ENCODE results near the gene AIF1.

Gene AIF1

GRCh38 chr6:31659649-31660380 is 44.8 kb downstream of the AIF1 start:
- peak overlapping the region; percentile 81 for H2AFZ ChIP-seq
- peaks cover 15% of the 10 kb centered on the region for H3K4me1 ChIP-seq
- H3K4me2 ChIP-seq (ENCODE audit: low read length): peak overlapping the region; percentile 82
- TF ChIP-seq CTCF (IDR thresholded peaks at IDR 0.05): no peak
- no peaks in the 10 kb centered on the region for H3K9me3 ChIP-seq (ENCODE audit: control insufficient read depth, low read length)
- peak overlapping the region; percentile 87 for H3K4me3 ChIP-seq (ENCODE audit: low read depth, low read length)
- H3K27me3 ChIP-seq (ENCODE audit: control insufficient read depth, insufficient read depth, low read length): no peaks in the 10 kb centered on the region
- no peaks in the 10 kb centered on the region for H3K36me3 ChIP-seq (ENCODE audit: control insufficient read depth, insufficient read depth, low read length)
- peak overlapping the region; percentile 91 for H3K9ac ChIP-seq
- H3K27ac ChIP-seq: peak overlapping the region; percentile 91
- peaks cover 32% of the 10 kb centered on the region for H3K79me2 ChIP-seq

GRCh38 chr6:31660381-31661261 is 45.6 kb downstream of the AIF1 start, which contains the start of gene C6orf47:
Gene C6orf47 (minus strand): TSS chr6:31660778. CDS start chr6:31659947, 831 bp downstream.
- no peaks in the 10 kb centered on the region for H3K27me3 ChIP-seq (ENCODE audit: control insufficient read depth, insufficient read depth, low read length)
- H3K27ac ChIP-seq: peak within 1 kb of the TSS; percentile 91
- no peaks in the 10 kb centered on the region for H3K9me3 ChIP-seq (ENCODE audit: control insufficient read depth, low read length)
- peaks cover 32% of the 10 kb centered on the region for H3K79me2 ChIP-seq
- peak within 1 kb of the TSS; percentile 81 for H2AFZ ChIP-seq
- H3K9ac ChIP-seq: peak within 1 kb of the TSS; percentile 91
- peaks cover 15% of the 10 kb centered on the region for H3K4me1 ChIP-seq
- H3K4me2 ChIP-seq (ENCODE audit: low read length): peak within 1 kb of the TSS; percentile 82
- TF ChIP-seq CTCF (IDR thresholded peaks at IDR 0.05): peak; percentile 2
- H3K4me3 ChIP-seq (ENCODE audit: low read depth, low read length): peak within 1 kb of the TSS; percentile 87
- no peaks in the 10 kb centered on the region for H3K36me3 ChIP-seq (ENCODE audit: control insufficient read depth, insufficient read depth, low read length)

GRCh38 chr6:31661262-31662123 is 46.5 kb downstream of the AIF1 start:
- Histone ChIP-seq H3K27ac (peak overlapping the region; percentile 91), H3K4me1 (peaks cover 15% of the 10 kb centered on the region), H3K36me3 (ENCODE audit: control insufficient read depth, insufficient read depth, low read length) (no peaks in the 10 kb centered on the region), H3K27me3 (ENCODE audit: control insufficient read depth, insufficient read depth, low read length) (no peaks in the 10 kb centered on the region), H3K4me3 (ENCODE audit: low read depth, low read length) (peak overlapping the region; percentile 87), H3K9me3 (ENCODE audit: control insufficient read depth, low read length) (no peaks in the 10 kb centered on the region), H3K79me2 (peaks cover 38% of the 10 kb centered on the region), H3K4me2 (ENCODE audit: low read length) (peak overlapping the region; percentile 82), H2AFZ (peak overlapping the region; percentile 81), H3K9ac (no peak overlapping the region)
- no peak for TF ChIP-seq CTCF (IDR thresholded peaks at IDR 0.05)

GRCh38 chr6:31662124-31662723 is 47.2 kb downstream of the AIF1 start:
- Histone ChIP-seq H3K9ac (no peak overlapping the region), H3K4me1 (peaks cover 15% of the 10 kb centered on the region), H2AFZ (no peak overlapping the region), H3K4me3 (ENCODE audit: low read depth, low read length) (no peak overlapping the region), H3K27ac (no peak overlapping the region), H3K79me2 (peaks cover 43% of the 10 kb centered on the region), H3K36me3 (ENCODE audit: control insufficient read depth, insufficient read depth, low read length) (no peaks in the 10 kb centered on the region), H3K4me2 (ENCODE audit: low read length) (no peak overlapping the region), H3K27me3 (ENCODE audit: control insufficient read depth, insufficient read depth, low read length) (no peaks in the 10 kb centered on the region), H3K9me3 (ENCODE audit: control insufficient read depth, low read length) (no peaks in the 10 kb centered on the region)
- no peak for TF ChIP-seq CTCF (IDR thresholded peaks at IDR 0.05)
